HL-60 (cell line): ENCODE data around the gene GKN1.

Experiments
- POLR2AphosphoS5 ChIP-seq: IDR thresholded peaks from 2 replicates; pipeline ENCODE4 v1.6.1; 2012; ENCODE audit warnings: low read depth
- SPI1 ChIP-seq: IDR thresholded peaks from 2 replicates; pipeline ENCODE4 v1.6.1; 2012; ENCODE audit warnings: low read depth, mild to moderate bottlenecking, borderline replicate concordance
- TF ChIP-seq, protein P1 (sequence below): IDR thresholded peaks from 2 replicates; pipeline ENCODE4 v1.6.1; 2012; ENCODE audit warnings: low read depth; ENCODE audit not compliant: insufficient replicate concordance
- TF ChIP-seq, protein P2 (sequence below): IDR thresholded peaks from one replicate; pipeline ENCODE4 v1.5.1; 2011; ENCODE audit warnings: low read length, control low read depth, inconsistent platforms; ENCODE audit not compliant: insufficient read depth

DNA sequence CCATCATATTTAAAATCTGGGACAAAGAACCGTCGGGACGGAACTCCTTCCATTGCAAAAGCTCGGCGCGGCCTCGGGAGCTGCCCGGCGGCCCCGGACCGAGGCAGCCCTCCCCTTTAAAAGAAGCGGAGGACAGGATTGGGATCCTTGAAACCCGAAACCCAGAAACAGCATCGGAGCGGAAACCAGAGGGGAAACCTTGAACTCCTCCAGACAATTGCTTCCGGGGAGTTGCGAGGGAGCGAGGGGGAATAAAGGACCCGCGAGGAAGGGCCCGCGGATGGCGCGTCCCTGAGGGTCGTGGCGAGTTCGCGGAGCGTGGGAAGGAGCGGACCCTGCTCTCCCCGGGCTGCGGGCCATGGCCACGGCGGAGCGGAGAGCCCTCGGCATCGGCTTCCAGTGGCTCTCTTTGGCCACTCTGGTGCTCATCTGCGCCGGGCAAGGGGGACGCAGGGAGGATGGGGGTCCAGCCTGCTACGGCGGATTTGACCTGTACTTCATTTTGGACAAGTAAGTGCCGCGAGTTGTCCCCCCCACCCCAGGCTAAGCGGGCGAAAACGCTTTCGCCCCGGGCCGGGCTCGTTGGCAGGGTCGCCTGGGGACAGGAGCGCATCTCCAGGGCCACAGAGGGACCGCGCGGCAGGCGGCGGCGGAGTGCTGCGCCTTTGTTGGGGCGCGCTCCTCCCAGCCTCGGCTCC is 38.9 kb downstream of the GKN1 start, which contains the start of gene ANTXR1:
- TF ChIP-seq, protein P1, sequence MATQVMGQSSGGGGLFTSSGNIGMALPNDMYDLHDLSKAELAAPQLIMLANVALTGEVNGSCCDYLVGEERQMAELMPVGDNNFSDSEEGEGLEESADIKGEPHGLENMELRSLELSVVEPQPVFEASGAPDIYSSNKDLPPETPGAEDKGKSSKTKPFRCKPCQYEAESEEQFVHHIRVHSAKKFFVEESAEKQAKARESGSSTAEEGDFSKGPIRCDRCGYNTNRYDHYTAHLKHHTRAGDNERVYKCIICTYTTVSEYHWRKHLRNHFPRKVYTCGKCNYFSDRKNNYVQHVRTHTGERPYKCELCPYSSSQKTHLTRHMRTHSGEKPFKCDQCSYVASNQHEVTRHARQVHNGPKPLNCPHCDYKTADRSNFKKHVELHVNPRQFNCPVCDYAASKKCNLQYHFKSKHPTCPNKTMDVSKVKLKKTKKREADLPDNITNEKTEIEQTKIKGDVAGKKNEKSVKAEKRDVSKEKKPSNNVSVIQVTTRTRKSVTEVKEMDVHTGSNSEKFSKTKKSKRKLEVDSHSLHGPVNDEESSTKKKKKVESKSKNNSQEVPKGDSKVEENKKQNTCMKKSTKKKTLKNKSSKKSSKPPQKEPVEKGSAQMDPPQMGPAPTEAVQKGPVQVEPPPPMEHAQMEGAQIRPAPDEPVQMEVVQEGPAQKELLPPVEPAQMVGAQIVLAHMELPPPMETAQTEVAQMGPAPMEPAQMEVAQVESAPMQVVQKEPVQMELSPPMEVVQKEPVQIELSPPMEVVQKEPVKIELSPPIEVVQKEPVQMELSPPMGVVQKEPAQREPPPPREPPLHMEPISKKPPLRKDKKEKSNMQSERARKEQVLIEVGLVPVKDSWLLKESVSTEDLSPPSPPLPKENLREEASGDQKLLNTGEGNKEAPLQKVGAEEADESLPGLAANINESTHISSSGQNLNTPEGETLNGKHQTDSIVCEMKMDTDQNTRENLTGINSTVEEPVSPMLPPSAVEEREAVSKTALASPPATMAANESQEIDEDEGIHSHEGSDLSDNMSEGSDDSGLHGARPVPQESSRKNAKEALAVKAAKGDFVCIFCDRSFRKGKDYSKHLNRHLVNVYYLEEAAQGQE = no peak
- TF ChIP-seq, protein P2, sequence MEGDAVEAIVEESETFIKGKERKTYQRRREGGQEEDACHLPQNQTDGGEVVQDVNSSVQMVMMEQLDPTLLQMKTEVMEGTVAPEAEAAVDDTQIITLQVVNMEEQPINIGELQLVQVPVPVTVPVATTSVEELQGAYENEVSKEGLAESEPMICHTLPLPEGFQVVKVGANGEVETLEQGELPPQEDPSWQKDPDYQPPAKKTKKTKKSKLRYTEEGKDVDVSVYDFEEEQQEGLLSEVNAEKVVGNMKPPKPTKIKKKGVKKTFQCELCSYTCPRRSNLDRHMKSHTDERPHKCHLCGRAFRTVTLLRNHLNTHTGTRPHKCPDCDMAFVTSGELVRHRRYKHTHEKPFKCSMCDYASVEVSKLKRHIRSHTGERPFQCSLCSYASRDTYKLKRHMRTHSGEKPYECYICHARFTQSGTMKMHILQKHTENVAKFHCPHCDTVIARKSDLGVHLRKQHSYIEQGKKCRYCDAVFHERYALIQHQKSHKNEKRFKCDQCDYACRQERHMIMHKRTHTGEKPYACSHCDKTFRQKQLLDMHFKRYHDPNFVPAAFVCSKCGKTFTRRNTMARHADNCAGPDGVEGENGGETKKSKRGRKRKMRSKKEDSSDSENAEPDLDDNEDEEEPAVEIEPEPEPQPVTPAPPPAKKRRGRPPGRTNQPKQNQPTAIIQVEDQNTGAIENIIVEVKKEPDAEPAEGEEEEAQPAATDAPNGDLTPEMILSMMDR = no peak
- TF ChIP-seq POLR2AphosphoS5 (no peak), SPI1 (no peak)
